Skeletal muscle tissue (tissue), 4 donors: ENCODE data around the gene TGM2. TPM values are rescaled to one million over a fixed set of nuclear protein-coding genes. Genes with fewer than 3 reads are reported as not detected.

Experiments used
- H3K27ac ChIP-seq: one replicate; pipeline ENCODE4 v1.7.0; 2013; ENCODE audit warnings: mild to moderate bottlenecking, low read depth, low read length, inconsistent platforms
- H3K27me3 ChIP-seq, 3 donors: one replicate each; pipeline ENCODE4 v1.7.0; 2013; ENCODE audit warnings: low read length in 3 of 3; ENCODE audit not compliant: control insufficient read depth in 3 of 3, insufficient read depth in 3 of 3
- H3K36me3 ChIP-seq, 3 donors: one replicate each; pipeline ENCODE4 v1.7.0; 2013; ENCODE audit warnings: low read length in 3 of 3; ENCODE audit not compliant: control insufficient read depth in 3 of 3, insufficient read depth in 3 of 3
- H3K4me1 ChIP-seq, 3 donors: one replicate each; pipeline ENCODE4 v1.7.0; 2013; ENCODE audit warnings: low read length in 3 of 3, mild to moderate bottlenecking in 3 of 3; ENCODE audit not compliant: control insufficient read depth in 3 of 3, insufficient read depth in 3 of 3
- H3K4me3 ChIP-seq, 3 donors: one replicate each; pipeline ENCODE4 v1.7.0; 2013; ENCODE audit warnings: low read length in 3 of 3
- H3K9ac ChIP-seq, 3 donors: one replicate each; pipeline ENCODE4 v1.7.0; 2013; ENCODE audit warnings: low read length in 3 of 3, mild to moderate bottlenecking in 3 of 3, moderate library complexity in 2 of 3, low read depth in 1 of 3
- H3K9me3 ChIP-seq, 3 donors: one replicate each; pipeline ENCODE4 v1.7.0; 2013; ENCODE audit warnings: low read length in 3 of 3; ENCODE audit not compliant: control insufficient read depth in 3 of 3
- total RNA-seq: library from RNA; depleted of rRNA; stranded (reverse); fragments of >200 nt; gene quantifications from one replicate; pipeline ENCODE4 v1.2.3, GENCODE V29; 2014
- donor health status: Osteomylitis.

TGM2 gene
- total RNA-seq, 1 donor from 2014 or later, result 7.3 TPM

DNA sequence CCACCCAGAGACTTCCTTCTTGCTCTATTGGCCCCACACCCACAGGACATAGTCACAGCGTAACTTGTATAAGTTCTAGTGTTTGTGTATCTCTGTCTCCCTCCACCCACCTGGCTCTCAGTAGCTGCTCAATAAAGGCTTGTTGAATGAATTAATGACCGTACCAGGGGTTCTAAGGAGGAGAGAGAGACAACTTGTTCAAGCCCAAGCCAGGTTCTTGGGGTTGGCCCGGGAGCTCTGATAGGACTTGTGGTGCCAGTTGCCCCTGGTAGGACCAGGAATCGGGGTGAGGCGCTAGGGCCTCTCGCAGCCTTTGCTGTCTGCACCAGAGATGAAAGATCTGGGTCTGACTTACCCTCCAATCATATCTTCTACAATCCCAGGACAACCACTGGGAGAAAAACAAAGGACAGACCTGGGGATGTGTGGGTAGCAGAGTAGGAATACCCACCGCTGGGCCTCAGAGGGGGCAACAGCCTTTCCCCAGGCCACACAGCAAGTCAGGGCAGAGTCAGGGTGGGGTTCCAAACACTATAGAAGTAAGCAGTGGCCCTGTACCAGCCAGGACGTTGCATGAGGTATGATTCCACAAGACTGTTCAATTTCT lies 5.3 kb upstream of the TGM2 start:
- Histone ChIP-seq H3K27ac (no peak overlapping the region), H3K27me3 (peaks cover 0 to 8% (median 0%) of the 10 kb centered on the region in 3 donors), H3K36me3 (no peaks in the 10 kb centered on the region), H3K9me3 (no peaks in the 10 kb centered on the region), H3K4me1 (peaks cover 5 to 36% (median 17%) of the 10 kb centered on the region in 3 donors), H3K9ac (no peak overlapping the region), H3K4me3 (no peak overlapping the region)

DNA sequence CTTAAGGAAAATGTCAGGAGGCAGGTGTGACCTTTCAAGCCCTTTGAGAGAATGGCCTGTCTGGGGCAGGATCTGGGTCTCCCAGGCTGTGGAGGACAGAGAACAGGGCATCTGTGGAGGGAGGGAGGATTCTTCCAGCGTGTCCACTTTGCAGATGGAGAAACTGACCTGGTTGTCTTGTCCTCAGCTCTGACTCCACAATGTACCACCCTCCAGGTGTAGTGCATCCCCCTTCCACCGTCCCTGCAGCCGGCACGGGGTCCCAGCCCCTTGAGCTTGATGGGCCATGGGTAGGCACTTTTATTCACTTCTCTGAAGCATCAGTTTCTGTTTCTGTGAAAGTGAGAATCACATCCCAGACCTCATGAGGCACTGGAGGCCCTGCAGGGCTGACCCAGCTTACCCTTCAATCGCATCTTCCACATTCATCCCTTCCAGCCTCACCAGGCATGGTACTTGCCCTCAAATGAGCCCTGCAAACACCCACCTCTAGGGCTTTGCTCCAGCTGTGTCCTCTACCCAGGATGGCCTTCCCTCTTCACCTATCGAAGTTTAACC lies 4.6 kb upstream of the TGM2 start:
- Histone ChIP-seq H3K36me3 (no peaks in the 10 kb centered on the region), H3K4me1 (peaks cover 8 to 40% (median 21%) of the 10 kb centered on the region in 3 donors), H3K27ac (no peak overlapping the region), H3K9me3 (no peaks in the 10 kb centered on the region), H3K27me3 (peaks cover 0 to 8% (median 0%) of the 10 kb centered on the region in 3 donors), H3K9ac (no peak overlapping the region), H3K4me3 (no peak overlapping the region)

DNA sequence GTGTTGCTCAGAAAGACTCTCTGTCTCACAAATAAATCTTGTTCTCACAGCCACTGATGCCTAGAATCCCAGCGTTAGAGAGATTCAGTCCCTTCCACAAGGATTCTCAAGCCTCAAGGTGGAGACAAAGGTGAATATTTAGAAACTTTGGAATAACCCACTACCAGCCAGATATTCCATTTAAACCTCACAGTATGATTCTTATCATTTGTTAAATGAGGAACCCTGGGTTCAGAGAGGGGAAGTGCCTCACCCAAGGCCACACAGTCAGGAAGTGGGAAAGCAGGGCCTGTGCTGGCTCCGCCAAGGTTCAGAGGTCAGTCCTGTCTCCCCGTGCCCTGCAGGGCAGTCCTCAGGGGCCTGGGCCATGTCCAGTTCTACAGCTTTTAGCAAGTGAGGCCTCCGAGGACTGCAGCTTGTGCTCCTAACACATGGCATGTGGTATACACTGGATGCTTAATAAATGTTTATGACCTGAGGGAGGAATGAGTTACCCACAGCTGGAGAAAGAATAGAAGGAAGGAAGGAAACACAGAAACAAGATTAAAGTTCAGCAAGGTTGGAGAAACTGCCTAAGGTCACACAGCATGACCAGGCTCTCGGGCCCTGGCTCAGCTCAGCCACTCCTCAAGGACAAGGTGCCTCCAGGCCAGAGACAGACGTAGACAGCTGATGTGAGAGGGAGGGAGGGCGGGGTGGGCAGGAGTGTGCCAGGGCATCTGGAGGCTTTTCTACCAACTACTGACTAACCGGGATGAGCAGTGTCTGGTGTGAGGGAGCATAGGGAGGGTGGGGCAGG lies 3.9 kb upstream of the TGM2 start:
- Histone ChIP-seq H3K27me3 (peaks cover 0 to 8% (median 0%) of the 10 kb centered on the region in 3 donors), H3K36me3 (no peaks in the 10 kb centered on the region), H3K9ac (no peak overlapping the region), H3K4me3 (no peak overlapping the region), H3K4me1 (peaks cover 12 to 47% (median 28%) of the 10 kb centered on the region in 3 donors), H3K9me3 (no peaks in the 10 kb centered on the region), H3K27ac (peak overlapping the region; percentile 54)

DNA sequence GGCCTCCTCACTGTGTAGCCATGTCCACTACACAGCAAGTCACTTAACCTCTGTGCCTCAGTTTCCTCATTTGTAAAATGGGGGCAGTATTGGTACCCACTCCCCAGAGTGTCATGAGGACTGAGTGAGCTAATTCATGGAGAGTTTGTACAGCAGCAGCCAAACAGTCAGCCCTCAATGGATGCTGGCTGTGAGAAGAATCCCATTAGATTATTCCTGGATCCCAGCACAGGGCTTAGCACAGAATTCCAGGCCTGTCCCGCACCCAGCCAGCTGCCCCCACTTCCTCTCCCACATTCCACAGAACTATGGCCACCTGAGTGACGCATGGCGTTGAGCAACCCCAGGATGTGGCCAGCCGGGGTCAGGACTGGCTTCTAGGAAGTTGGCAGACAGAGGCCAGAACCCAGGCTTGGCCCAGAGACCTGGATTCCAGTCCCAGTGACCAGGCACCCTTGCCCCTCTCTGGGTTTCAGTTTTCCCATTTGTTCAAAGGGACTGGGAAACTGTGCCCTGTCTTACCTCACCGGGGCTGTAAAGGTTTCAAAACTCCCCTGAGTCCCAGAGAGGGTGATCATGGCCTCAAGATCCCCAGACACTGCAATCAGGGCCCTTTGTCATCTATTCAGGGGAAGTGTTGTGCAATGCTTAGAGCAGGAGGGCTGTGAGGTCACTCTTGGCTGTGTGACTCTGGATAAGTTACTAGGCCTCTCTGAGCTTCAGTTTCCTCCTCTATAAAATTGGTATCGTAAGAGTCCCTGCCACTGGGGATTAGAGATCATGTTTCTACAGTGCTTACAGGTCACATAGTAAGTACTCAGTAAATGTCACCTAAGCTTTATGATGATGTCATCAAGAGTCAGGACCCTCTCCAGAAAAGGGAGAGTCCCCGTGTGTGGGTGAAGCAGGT lies 3.0 kb upstream of the TGM2 start:
- H3K27ac ChIP-seq, result peak overlapping the region; percentile 54
- peaks cover 12 to 50% (median 32%) of the 10 kb centered on the region in 3 donors for H3K4me1 ChIP-seq
- no peak overlapping the region for H3K4me3 ChIP-seq
- no peak overlapping the region for H3K9ac ChIP-seq
- H3K27me3 ChIP-seq, result peaks cover 0 to 3% (median 0%) of the 10 kb centered on the region in 3 donors
- no peaks in the 10 kb centered on the region for H3K36me3 ChIP-seq
- no peaks in the 10 kb centered on the region for H3K9me3 ChIP-seq

DNA sequence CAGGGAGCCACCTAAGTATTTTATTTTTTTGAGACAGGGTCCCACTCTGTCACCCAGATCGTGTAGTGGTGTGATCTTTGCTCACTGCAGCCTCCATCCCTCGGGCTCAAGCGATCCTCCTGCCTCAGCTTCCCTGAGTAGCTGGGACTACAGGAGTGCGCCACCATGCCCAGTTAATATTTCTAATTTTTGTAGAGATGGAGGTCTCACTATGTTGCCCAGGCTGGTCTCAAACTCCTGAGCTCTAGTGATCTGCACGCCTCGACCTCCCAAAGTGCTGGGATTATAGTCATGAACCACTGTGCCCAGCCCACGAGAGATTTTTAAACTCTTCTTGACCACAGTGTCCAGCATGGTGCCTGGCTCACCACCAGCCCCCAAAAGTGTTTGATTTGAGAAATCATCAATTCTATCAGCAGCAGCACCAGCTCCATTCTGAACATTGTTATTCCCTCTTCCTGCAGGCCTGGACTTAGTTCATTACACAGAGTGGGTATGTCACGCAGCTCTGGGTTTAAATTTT lies 2.3 kb upstream of the TGM2 start:
- Histone ChIP-seq H3K27ac (peak overlapping the region; percentile 54), H3K4me3 (no peak overlapping the region), H3K27me3 (no peaks in the 10 kb centered on the region), H3K9me3 (no peaks in the 10 kb centered on the region), H3K9ac (no peak overlapping the region), H3K36me3 (no peaks in the 10 kb centered on the region), H3K4me1 (peaks cover 12 to 51% (median 34%) of the 10 kb centered on the region in 3 donors)

DNA sequence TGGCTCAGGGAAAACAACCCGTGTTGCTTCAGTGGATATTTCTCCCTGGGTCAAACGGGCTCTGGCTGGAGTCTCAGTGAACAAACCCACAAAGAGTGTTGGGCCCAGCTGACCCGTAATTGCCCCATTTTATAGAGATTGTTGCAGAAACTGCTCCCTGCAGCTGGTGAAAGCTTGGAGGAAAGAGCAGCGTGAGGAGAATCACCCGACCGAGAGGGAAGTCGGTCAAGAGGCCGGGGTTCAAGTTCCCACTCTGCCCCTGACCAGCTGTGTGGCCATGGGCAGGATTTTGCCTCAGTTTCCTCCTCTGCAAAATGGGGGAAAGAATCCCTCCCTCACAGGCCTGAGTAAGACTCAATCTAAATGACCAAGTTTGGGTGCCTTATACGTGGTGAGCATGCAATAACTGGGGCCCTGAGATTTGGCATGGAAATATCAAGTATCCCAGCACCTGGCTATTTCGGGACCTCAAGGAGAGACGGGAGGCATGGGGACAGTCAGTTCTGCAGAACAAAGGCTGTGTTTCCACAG lies 1.7 kb upstream of the TGM2 start:
- peaks cover 12 to 51% (median 34%) of the 10 kb centered on the region in 3 donors for H3K4me1 ChIP-seq

DNA sequence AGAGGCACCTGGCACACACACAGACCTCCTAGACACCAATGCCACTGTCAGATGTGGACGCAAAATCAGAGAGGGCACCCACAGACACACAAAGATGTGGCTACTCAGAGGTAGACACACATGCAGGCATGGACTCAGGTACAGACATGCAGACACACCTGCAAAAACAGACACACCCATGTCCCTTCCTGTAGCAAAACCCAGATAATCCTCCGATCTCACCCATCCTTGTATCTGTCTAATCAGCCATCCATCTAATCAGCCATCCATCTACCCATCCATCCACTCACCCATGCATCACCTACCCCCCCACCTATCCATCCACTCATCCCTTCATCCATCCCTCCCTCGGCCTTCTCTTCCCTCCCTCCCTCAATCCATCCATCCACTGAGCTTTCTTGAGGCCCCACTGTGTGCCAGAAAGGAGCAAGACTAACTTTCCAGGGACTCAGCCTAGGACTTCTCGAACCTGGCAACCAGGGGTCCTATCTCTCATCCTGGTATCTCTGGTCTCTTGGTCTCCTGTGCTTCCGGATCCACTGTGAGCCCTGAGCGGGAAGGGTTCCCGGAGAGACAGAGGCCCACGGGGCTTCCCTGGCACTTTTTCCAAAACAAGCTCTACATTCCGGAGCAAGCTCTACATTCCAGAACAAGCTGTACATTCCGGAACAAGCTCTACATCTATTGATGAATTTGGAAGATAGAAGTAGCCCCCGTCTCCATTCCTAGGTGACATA lies 1.1 kb upstream of the TGM2 start:
- Histone ChIP-seq H3K27me3 (no peaks in the 10 kb centered on the region), H3K36me3 (no peaks in the 10 kb centered on the region), H3K9ac (peak overlapping the region in 1 of 3 donors; percentile 16), H3K4me1 (peaks cover 12 to 51% (median 33%) of the 10 kb centered on the region in 3 donors), H3K27ac (no peak overlapping the region), H3K4me3 (peak overlapping the region in 1 of 3 donors; percentile 45), H3K9me3 (no peaks in the 10 kb centered on the region)

More for the DNA sequence above, 1.7 kb upstream of the TGM2 start:
- Histone ChIP-seq H3K9ac (no peak overlapping the region), H3K36me3 (no peaks in the 10 kb centered on the region), H3K27ac (no peak overlapping the region), H3K4me3 (no peak overlapping the region), H3K9me3 (no peaks in the 10 kb centered on the region), H3K27me3 (no peaks in the 10 kb centered on the region)

DNA sequence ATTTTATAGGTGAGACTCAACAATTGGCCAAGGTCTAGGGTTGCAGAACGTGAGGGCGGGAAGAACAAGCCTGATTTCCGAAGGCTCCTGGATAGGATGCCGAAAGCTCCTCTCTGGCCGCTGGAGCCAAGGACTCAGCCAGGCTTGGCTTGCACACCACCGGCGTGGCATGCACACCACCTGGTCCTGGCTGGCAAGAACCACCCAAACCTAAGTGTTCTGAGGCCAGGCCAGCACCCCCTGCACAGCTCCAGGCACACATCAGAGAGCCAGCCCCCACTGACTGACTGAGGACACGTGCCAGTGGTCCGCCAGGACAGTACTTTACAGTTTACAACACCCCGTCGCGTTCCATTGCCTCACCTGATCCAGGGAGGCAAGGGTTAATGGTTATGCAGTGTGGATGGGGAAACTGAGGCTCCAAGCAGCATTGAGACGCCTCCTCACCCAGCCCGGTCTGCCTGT lies 414 bp downstream of the TGM2 start:
- no peaks in the 10 kb centered on the region for H3K27me3 ChIP-seq
- peaks cover 0 to 11% (median 8%) of the 10 kb centered on the region in 3 donors for H3K36me3 ChIP-seq
- peaks cover 12 to 50% (median 29%) of the 10 kb centered on the region in 3 donors for H3K4me1 ChIP-seq
- H3K27ac ChIP-seq, result peak overlapping the region; percentile 70
- H3K4me3 ChIP-seq, result peak overlapping the region; percentile 75 to 86 (median 82)
- H3K9ac ChIP-seq, result peak overlapping the region; percentile 72 to 85 (median 76)
- no peaks in the 10 kb centered on the region for H3K9me3 ChIP-seq
